Keratinocyte (primary cell): ENCODE measurements around the gene OBSCN.

ENCODE experiments used
- EZH2 ChIP-seq: IDR thresholded peaks from one replicate; pipeline ENCODE4 v1.6.1; 2012; ENCODE audit warnings: inconsistent platforms, mild to moderate bottlenecking, low read length, moderate library complexity
- TF ChIP-seq, protein P1 (sequence below), 3 experiments: IDR thresholded peaks in 1 of 3; conservative IDR thresholded peaks in 1 of 3; optimal IDR thresholded peaks in 1 of 3; 2 replicates in 2 of 3; 3 replicates in 1 of 3; pipeline versions ENCODE3 to v1.5.1; 2011; ENCODE audit warnings: low read length in 3 of 3, mild to moderate bottlenecking in 3 of 3, moderate library complexity in 2 of 3, control low read depth in 1 of 3, inconsistent platforms in 1 of 3; ENCODE audit not compliant: insufficient read depth in 2 of 3; ENCODE audit errors: extremely low read depth in 1 of 3

GRCh38 chr1:228383773-228384172 lies 175.9 kb downstream of the OBSCN start:
- TF ChIP-seq, protein P1, sequence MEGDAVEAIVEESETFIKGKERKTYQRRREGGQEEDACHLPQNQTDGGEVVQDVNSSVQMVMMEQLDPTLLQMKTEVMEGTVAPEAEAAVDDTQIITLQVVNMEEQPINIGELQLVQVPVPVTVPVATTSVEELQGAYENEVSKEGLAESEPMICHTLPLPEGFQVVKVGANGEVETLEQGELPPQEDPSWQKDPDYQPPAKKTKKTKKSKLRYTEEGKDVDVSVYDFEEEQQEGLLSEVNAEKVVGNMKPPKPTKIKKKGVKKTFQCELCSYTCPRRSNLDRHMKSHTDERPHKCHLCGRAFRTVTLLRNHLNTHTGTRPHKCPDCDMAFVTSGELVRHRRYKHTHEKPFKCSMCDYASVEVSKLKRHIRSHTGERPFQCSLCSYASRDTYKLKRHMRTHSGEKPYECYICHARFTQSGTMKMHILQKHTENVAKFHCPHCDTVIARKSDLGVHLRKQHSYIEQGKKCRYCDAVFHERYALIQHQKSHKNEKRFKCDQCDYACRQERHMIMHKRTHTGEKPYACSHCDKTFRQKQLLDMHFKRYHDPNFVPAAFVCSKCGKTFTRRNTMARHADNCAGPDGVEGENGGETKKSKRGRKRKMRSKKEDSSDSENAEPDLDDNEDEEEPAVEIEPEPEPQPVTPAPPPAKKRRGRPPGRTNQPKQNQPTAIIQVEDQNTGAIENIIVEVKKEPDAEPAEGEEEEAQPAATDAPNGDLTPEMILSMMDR (optimal IDR thresholded peaks at IDR 0.05 in 1 of 3, IDR thresholded peaks at IDR 0.05 in 1 of 3, conservative IDR thresholded peaks at IDR 0.05 in 1 of 3; ENCODE audit: extremely low read depth in 1 of 3, insufficient read depth in 2 of 3, low read length in 3 of 3): no peak
- no peak for TF ChIP-seq EZH2
